GM15510 (cell line): ENCODE data around the gene OR5K4.

Experiments used
- POLR2A ChIP-seq: IDR thresholded peaks from 3 replicates; pipeline ENCODE4 v1.6.1; 2011; ENCODE audit warnings: borderline replicate concordance; ENCODE audit not compliant: insufficient read length; ENCODE audit errors: extremely low read depth

OR5K4 gene

DNA sequence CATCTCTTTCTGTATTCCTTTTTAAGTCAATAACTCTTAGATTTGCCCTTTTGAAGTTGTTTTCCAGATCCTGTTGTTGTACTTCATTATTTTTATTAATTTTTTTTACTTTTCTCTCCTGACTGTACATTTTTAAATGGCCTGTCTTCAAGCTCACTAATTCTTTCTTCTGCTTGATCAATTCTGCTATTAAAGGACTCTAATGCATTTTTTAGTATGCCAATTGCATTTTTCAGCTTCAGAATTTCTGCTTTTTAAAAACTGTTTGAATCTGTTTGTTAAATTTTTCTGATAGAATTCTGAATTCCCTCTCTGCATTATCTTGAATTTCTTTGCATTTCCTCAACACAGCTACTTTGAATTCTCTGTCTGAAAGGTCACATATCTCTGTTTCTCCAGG, 5.6 kb downstream of the OR5K4 start:
- TF ChIP-seq POLR2A = no peak

DNA sequence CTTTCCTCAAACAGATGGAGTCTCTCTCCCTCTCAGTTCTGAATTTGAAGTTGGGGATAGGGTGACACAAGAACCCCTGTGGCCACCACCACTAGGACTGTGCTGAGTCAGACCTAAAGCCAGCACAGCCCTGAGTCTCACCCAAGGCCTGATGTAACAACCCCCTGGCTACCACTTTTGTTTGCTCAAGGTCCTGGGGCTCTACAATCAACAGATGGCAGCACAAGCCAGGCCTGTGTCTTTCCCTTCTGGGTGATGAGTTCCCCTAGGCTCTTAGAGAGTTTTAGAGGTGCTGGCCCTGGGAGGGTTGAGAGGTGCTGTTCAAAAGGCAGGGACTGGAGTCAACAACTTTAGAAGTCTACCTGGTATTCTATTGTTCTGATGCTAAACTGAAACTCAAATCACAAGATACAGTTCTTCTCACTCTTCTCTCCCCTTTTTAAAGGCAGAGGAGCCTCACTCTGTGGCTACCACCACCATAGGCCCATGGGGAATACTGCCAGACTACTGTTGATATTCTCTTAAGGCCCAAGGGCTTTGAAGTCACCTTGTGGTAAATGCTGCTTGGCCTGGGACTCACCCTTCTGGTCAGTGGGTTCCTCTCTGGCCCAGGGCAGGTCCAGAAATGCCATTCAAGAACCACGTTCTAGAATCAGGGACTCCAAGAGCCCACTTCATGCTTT, 6.5 kb downstream of the OR5K4 start:
- TF ChIP-seq POLR2A = no peak

DNA sequence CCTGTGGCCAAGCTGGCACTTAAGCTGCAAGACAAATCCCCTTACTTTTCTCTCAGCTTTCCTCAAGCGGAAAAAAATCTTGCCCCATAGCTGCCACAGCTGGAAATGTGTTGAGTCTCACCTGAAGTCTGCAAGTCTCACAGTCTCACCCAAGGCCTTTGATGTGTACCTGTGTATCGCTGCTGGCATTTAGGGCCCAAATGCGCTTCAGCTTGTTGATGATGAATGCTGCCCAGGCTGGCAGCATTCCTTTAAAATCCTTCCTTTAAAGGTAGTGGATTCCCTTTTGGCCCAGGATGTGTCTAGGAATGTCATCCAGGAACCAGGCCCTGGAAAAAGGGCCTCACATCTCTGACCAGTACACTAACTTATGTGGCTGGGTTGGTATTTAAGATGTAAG, 7.0 kb downstream of the OR5K4 start:
- TF ChIP-seq POLR2A = no peak

DNA sequence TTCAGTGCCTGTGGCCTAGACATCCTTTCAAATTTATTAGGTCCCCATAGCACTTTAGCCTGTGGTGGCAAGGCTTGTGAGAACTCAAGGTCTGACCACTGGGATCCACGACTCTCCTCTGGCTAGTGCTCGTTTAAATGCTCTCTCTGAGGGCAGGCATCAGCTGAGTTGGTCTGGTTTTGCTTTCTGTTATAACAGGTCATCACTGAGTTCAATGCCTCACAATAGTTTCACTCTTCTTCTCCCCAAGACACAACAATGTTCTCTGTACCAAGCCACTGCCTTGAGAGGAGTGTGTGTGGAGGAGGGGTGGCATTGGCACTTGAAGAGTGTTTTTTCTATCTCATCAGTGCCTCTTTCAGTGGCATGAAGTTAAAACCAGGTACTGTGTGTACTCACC, 7.6 kb downstream of the OR5K4 start:
- no peak for TF ChIP-seq POLR2A

- no peak for TF ChIP-seq POLR2A
Observed at GRCh38 chr3:98367464-98368246, 14.0 kb downstream of the OR5K4 start.

DNA sequence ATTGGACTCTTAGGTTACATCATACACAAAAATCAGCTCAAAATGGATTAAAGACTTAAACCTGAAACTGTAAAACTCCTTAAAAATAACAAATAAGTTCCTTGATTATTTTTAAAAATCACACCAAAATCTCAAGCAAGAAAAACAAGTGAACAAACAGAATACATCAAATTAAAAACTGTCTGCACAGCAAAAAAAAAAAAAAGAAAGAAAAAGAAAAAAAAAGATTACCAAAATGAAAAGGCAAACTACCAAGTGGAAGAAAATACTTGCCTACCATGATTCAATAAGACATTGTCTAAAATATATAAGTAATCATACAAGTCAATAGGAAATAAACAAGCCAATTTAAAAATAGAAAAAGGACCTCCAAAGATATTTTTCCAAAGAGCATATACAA, 17.5 kb downstream of the OR5K4 start:
- no peak for TF ChIP-seq POLR2A

- TF ChIP-seq POLR2A = no peak
Observed at GRCh38 chr3:98371853-98372252, 18.2 kb downstream of the OR5K4 start.

GRCh38 chr3:98372445-98372844, 18.8 kb downstream of the OR5K4 start:
- TF ChIP-seq POLR2A = no peak

- no peak for TF ChIP-seq POLR2A
Observed at GRCh38 chr3:98376631-98377030, 23.0 kb downstream of the OR5K4 start.

DNA sequence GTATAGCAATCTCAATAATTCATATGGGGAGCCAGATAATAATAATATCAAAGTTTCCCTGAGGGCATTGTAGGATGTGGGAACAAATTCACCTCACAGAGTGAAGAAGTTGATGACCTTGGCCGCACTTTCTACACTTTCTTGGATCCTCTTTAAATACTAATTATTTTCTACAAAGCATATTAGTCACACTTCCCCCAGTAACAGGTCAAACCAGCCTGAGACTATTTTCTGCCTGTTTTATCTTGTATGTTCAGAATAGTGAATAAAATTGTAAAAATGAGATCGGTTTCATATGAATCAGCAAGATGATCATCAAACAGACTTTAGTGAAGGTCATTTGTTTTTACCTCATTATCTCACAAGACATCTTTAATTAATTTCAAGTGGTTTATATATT, 34.5 kb downstream of the OR5K4 start:
- TF ChIP-seq POLR2A = no peak

DNA sequence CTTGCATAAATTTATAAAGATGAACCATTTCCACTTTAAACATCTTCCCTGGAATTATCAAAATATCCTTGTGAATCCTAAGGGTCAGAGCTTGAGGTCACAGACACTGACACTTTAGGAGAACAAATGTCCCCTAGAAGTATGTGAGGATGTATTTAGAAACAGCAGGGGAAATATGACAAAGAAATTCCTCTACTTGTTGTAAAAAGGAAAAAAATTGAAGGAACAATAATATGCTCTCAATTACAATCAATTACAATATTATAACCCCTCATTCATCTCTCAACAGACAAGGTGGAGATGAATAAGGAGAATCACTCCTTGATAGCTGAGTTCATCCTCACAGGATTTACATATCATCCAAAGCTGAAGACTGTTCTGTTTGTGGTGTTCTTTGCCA, 36.7 kb downstream of the OR5K4 start, which contains the start of gene OR5K3:
Gene OR5K3, plus strand, starts transcription at position 301 of the 400 bp plus-strand sequence. Its CDS starts 0 bp downstream, at position 301.
- no peak for TF ChIP-seq POLR2A

DNA sequence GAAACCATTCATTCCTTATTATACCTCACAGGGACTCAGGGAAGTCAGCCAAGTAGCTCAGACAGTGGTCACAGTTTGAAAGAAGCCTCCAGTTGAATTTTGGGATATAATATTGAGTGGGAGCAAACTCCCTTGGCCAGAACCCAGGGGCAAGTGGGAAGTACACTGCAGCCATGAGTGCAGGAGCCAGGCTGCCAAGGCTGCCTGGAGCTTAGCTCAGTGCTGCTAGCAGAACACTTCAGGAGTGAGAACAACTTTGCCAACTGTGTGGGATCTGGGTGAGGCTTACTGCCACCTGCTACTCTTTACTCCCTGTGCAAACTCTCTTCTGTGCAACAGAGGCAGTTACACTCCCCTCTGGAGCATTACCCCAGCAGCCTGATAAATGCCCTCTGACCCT, 41.4 kb downstream of the OR5K4 start:
- no peak for TF ChIP-seq POLR2A

GRCh38 chr3:98398513-98398912, 44.9 kb downstream of the OR5K4 start:
- TF ChIP-seq POLR2A = no peak

DNA sequence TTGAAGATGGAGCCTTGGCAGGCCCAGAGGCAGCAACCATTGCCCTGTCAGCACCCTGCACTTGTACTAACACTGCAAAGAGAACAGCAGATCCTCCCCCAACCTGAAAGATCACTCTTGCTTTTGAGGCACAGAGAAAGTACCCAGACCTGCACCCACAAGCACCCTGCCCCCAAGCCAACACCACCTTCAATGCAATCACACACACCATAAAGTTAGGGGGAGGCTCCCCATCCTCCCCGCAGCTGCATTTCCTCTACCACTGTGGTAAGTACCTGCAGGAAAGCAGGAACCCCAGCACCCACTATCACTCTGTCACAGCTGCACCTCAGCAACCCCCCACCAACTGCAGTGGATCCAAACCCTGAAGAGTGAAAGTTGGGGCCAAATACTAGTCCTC, 48.9 kb downstream of the OR5K4 start:
- no peak for TF ChIP-seq POLR2A

DNA sequence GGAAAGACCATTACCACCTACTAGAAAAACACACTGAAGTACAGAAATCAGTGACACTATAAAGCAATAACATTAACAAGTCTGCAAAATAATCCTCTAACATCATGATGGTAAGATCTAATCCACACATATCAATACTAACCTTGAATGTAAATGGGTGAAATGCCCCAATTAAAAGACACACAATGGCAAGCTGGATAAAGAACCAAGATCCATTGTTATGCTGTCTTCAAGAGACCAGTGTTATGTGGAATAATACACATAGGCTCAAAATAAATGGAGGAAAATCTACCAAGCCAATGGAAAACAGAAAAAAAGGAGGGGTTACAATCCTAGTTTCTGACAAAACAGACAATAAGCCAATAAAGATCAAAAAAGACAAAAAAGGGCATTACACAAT, 50.4 kb downstream of the OR5K4 start:
- TF ChIP-seq POLR2A = no peak
